Measurements from ENCODE around the gene UVRAG. TPM values are rescaled to one million over a fixed set of nuclear protein-coding genes. Genes with fewer than 3 reads are reported as not detected.

UVRAG gene
- total RNA-seq, 1 donor from 2014 or later: 103 TPM

DNA sequence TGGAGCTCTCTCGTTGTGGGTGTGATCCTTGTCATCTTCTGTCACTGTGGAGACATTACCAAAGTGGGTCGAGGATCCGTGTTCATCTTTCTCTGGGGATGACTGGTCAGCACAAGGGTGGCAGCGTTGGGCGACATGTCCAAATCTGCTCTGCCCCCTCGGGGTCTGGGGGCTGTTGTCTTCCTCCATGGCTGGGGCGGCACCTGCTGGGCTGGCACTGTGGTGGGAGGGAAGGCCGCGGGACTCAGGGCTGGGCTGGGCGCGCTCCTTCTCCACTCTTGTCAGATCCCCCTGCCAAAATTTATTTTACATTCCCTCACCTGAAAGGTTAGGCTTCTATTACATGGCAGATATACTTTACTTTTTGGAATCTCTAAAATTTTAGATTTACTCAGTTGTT lies 96.4 kb downstream of the UVRAG start:
- Mint-ChIP-seq H3K9me3 (peaks cover 2% of the 10 kb centered on the region), H3K4me3 (no peak overlapping the region), H3K27me3 (no peaks in the 10 kb centered on the region), H3K36me3 (ENCODE audit: low read depth) (peaks cover 54% of the 10 kb centered on the region), H3K4me1 (peaks cover 42% of the 10 kb centered on the region), H3K27ac (no peak overlapping the region)
- ATAC-seq (ENCODE audit: low read depth): no peak
- CTCF ChIA-PET: no interaction called here
- intact Hi-C loops (cut with micrococcal nuclease): no loop called here
- DNase-seq: no peak
- TF ChIP-seq, protein P1, sequence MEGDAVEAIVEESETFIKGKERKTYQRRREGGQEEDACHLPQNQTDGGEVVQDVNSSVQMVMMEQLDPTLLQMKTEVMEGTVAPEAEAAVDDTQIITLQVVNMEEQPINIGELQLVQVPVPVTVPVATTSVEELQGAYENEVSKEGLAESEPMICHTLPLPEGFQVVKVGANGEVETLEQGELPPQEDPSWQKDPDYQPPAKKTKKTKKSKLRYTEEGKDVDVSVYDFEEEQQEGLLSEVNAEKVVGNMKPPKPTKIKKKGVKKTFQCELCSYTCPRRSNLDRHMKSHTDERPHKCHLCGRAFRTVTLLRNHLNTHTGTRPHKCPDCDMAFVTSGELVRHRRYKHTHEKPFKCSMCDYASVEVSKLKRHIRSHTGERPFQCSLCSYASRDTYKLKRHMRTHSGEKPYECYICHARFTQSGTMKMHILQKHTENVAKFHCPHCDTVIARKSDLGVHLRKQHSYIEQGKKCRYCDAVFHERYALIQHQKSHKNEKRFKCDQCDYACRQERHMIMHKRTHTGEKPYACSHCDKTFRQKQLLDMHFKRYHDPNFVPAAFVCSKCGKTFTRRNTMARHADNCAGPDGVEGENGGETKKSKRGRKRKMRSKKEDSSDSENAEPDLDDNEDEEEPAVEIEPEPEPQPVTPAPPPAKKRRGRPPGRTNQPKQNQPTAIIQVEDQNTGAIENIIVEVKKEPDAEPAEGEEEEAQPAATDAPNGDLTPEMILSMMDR (IDR thresholded peaks at IDR 0.05): no peak
- POLR2A ChIA-PET: no interaction called here

DNA sequence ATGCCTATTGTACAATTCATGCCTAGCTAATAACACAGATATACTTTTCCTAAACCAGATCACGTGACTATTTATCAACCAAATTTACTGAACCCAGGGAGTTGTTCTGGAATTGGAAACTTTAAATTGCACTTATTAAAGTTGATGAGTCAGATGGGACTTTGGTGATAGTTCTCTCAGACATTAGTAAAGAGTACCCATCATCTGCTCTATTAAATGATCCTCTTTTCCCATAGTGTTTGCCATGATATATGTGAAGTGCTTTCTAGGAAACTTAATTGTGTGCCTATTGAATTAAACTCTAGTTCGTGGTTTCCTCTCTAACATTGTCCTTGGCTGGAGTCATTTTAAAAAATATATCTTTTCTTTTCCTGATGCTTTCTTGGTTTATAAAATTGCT lies 99.0 kb downstream of the UVRAG start:
- Mint-ChIP-seq H3K36me3 (ENCODE audit: low read depth) (peaks cover 62% of the 10 kb centered on the region), H3K27me3 (no peaks in the 10 kb centered on the region), H3K4me3 (no peak overlapping the region), H3K27ac (no peak overlapping the region), H3K4me1 (peaks cover 29% of the 10 kb centered on the region), H3K9me3 (peaks cover 4% of the 10 kb centered on the region)
- ChIA-PET CTCF (no interaction called here), POLR2A (no interaction called here)
- ATAC-seq (ENCODE audit: low read depth): no peak
- TF ChIP-seq, protein P1 (IDR thresholded peaks at IDR 0.05): no peak
- no peak for DNase-seq
- intact Hi-C loops (cut with micrococcal nuclease): no loop called here

DNA sequence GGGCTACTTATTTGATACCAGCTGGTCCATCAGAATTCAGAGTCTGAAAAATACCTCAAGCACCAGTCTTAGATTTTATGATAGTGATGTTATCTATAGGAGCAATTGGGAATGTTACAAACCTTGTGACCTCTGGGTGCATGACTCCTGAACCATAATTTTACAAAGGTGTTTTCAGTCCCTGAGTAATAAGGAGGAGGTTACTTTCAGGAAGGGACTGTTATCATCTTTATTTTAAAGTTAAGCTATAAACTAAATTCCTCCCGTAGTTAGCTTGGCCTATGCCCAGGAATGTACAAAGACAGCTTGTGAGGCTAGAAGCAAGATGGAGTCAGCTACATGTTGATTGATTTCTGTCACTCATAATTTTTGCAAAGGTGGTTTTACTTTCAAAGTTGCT lies 101.9 kb downstream of the UVRAG start:
- H3K4me1 Mint-ChIP-seq: peaks cover 43% of the 10 kb centered on the region
- ATAC-seq (ENCODE audit: low read depth) (no peak), DNase-seq (no peak)
- TF ChIP-seq, protein P1 (IDR thresholded peaks at IDR 0.05): no peak
- peaks cover 67% of the 10 kb centered on the region for H3K36me3 Mint-ChIP-seq (ENCODE audit: low read depth)
- CTCF ChIA-PET: no interaction called here
- no peak overlapping the region for H3K27ac Mint-ChIP-seq
- peaks cover 6% of the 10 kb centered on the region for H3K9me3 Mint-ChIP-seq
- no peaks in the 10 kb centered on the region for H3K27me3 Mint-ChIP-seq
- H3K4me3 Mint-ChIP-seq: no peak overlapping the region
- intact Hi-C loops (cut with micrococcal nuclease): no loop called here
- POLR2A ChIA-PET: no interaction called here

DNA sequence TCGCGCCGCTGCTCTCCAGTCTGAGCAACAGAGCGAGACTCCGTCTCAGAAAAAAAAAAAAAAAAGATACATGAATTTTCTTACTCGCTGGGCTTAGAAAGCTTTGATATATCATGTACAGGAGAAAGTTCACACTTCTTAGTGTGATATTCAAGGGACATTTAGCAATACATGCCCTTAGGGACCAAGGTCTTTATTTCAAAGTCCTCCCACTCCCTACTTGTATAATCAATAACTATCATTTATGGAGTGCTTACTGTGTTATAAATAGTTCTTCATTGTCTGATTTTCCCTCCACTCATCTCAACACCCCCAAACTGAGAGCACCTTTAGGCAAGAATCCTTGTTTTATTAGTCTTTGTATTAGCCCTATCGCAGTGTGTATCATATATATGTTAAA lies 103.3 kb downstream of the UVRAG start:
- CTCF ChIA-PET: no interaction called here
- intact Hi-C loops (cut with micrococcal nuclease): no loop called here
- POLR2A ChIA-PET: no interaction called here
- H3K36me3 Mint-ChIP-seq (ENCODE audit: low read depth): peaks cover 55% of the 10 kb centered on the region
- DNase-seq (no peak), ATAC-seq (ENCODE audit: low read depth) (no peak)
- H3K4me1 Mint-ChIP-seq: peaks cover 44% of the 10 kb centered on the region
- H3K27ac Mint-ChIP-seq: peak overlapping the region; percentile 21
- H3K4me3 Mint-ChIP-seq: no peak overlapping the region
- peaks cover 6% of the 10 kb centered on the region for H3K9me3 Mint-ChIP-seq
- TF ChIP-seq, protein P1 (IDR thresholded peaks at IDR 0.05): no peak
- no peaks in the 10 kb centered on the region for H3K27me3 Mint-ChIP-seq

DNA sequence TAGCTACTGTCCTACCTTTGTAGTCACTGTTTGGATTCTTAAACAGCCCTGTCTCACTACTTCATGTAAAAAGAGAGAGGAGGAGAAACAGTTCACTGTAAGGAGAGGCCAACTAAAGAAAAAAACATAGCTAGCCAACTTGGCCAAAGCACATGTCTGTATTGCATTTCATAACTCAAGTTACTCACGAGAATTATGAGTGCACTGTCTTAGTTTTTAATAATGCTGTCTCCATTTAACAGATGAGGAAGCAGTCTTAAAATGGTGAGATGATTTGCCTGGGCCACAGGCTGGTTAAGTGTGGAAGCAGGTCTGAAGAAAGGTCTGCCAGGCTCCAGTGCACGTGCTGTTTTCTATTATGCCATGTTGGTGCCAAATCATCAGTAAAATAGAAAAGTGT lies 104.5 kb downstream of the UVRAG start:
- POLR2A ChIA-PET: interaction anchor here (1.0 to 1.1 kb wide), 2 partner anchors 38 to 47 kb away, joined by 3 to 6 read pairs; no protein-coding TSS in a partner anchor
- intact Hi-C loops (cut with micrococcal nuclease): no loop called here
- H3K4me3 Mint-ChIP-seq: peak overlapping the region; percentile 24
- H3K9me3 Mint-ChIP-seq: peaks cover 6% of the 10 kb centered on the region
- TF ChIP-seq, protein P1 (IDR thresholded peaks at IDR 0.05): no peak
- H3K27ac Mint-ChIP-seq: peak overlapping the region; percentile 70
- no peaks in the 10 kb centered on the region for H3K27me3 Mint-ChIP-seq
- peaks cover 48% of the 10 kb centered on the region for H3K36me3 Mint-ChIP-seq (ENCODE audit: low read depth)
- ATAC-seq (ENCODE audit: low read depth) (peak; percentile 56), DNase-seq (no peak)
- CTCF ChIA-PET: interaction anchor here (1.0 kb wide), 1 partner anchor 23 kb away, joined by 3 read pairs; no protein-coding TSS in a partner anchor
- peaks cover 43% of the 10 kb centered on the region for H3K4me1 Mint-ChIP-seq
